RWPE2 (cell line): ENCODE data around the gene KCNG1.

Experiments used
- ATAC-seq: fragments of 200-7000 bp; cut with Tn5 transposase; 3 replicates; pipeline ENCODE4 v1.9.1; 2021; ENCODE audit warnings: low read depth
- DNase-seq: peaks from one replicate; pipeline ENCODE4 v3.0.0-alpha.2; 2020; ENCODE audit warnings: low spot score
- H3K27ac ChIP-seq: fragments of 450-650 bp; 2 replicates; pipeline ENCODE4 v1.5.1; 2017; ENCODE audit warnings: mild to moderate bottlenecking; ENCODE audit not compliant: poor library complexity, severe bottlenecking
- H3K27me3 ChIP-seq: fragments of 250-450 bp; sonication (Bioruptor Pico); 2 replicates; pipeline ENCODE4 v1.5.1; 2021; ENCODE audit warnings: mild to moderate bottlenecking, moderate library complexity; ENCODE audit not compliant: insufficient read depth, poor library complexity, severe bottlenecking
- H3K36me3 ChIP-seq: fragments of 250-450 bp; sonication (Bioruptor Pico); 2 replicates; pipeline ENCODE4 v1.5.1; 2020; ENCODE audit warnings: low read depth, mild to moderate bottlenecking, moderate library complexity
- H3K4me1 ChIP-seq: fragments of 250-450 bp; sonication (Bioruptor Pico); 2 replicates; pipeline ENCODE4 v1.5.1; 2021; ENCODE audit warnings: mild to moderate bottlenecking, moderate library complexity; ENCODE audit not compliant: insufficient read depth, poor library complexity, severe bottlenecking
- H3K4me3 ChIP-seq: fragments of 250-450 bp; sonication (Bioruptor Pico); 2 replicates; pipeline ENCODE4 v1.5.1; 2021; ENCODE audit warnings: mild to moderate bottlenecking, moderate library complexity; ENCODE audit not compliant: severe bottlenecking
- H3K9me3 ChIP-seq: fragments of 250-450 bp; sonication (Bioruptor Pico); 2 replicates; pipeline ENCODE4 v1.5.1; 2021; ENCODE audit warnings: mild to moderate bottlenecking, moderate library complexity; ENCODE audit not compliant: severe bottlenecking
- CTCF ChIP-seq: fragments of 450-650 bp; IDR thresholded peaks from one replicate; pipeline ENCODE4 v1.5.1; 2017; ENCODE audit warnings: mild to moderate bottlenecking, moderate library complexity; ENCODE audit not compliant: poor library complexity, severe bottlenecking

The KCNG1 gene

GRCh38 chr20:51026269-51026668, 3.4 kb upstream of the KCNG1 start:
- Histone ChIP-seq H3K27me3 (no peaks in the 10 kb centered on the region), H3K9me3 (no peaks in the 10 kb centered on the region), H3K36me3 (no peaks in the 10 kb centered on the region), H3K27ac (no peak overlapping the region), H3K4me1 (peaks cover 9% of the 10 kb centered on the region), H3K4me3 (no peak overlapping the region)
- no peak for DNase-seq
- ATAC-seq, result no peak
- TF ChIP-seq CTCF, result no peak

GRCh38 chr20:51024761-51025160, 1.9 kb upstream of the KCNG1 start:
- no peak for TF ChIP-seq CTCF
- DNase-seq (no peak), ATAC-seq (no peak)
- Histone ChIP-seq H3K36me3 (peaks cover 8% of the 10 kb centered on the region; the same call in 1 of the 2 replicates), H3K9me3 (no peaks in the 10 kb centered on the region), H3K4me3 (no peak overlapping the region), H3K4me1 (peaks cover 24% of the 10 kb centered on the region), H3K27ac (no peak overlapping the region), H3K27me3 (no peaks in the 10 kb centered on the region)

DNA sequence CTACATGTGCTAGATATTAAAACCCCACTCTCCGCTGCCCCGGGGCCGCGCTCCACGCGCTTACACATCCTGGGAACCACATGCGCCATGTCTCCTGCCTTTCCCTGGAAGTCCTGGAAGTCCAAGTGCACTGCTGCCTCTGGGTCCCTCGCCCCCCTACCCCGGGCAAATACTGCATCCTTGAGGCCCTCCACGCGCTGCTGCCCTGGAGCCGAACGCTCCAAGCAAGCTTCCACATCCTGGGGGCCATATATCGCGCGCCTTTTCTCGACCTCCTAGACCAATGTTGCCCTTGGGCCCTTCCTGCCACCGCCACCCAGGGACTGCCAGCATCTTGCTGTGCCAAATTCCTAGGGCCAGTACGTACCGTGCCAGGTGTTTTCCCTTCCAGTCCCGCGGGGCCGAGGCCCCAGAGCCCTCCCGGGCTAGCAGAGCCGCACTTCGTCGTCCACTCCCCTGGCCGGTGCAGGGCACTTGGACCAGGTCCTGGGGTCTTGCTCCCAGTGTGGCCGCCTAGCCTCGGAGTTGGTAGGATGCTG, 779 bp upstream of the KCNG1 start:
- H3K36me3 ChIP-seq, result peaks cover 18% of the 10 kb centered on the region
- H3K27ac ChIP-seq, result no peak overlapping the region
- no peak for DNase-seq
- no peak for ATAC-seq
- no peaks in the 10 kb centered on the region for H3K27me3 ChIP-seq
- no peak for TF ChIP-seq CTCF
- H3K9me3 ChIP-seq, result no peaks in the 10 kb centered on the region
- H3K4me3 ChIP-seq, result peak overlapping the region; percentile 59
- peaks cover 24% of the 10 kb centered on the region for H3K4me1 ChIP-seq

GRCh38 chr20:51022227-51022802, 592 bp downstream of the KCNG1 start:
- ATAC-seq (no peak; the same call in 2 of the 3 replicates), DNase-seq (peak; percentile 86)
- H3K27me3 ChIP-seq, result no peaks in the 10 kb centered on the region
- H3K4me1 ChIP-seq, result peaks cover 24% of the 10 kb centered on the region
- TF ChIP-seq CTCF, result no peak
- no peak overlapping the region for H3K27ac ChIP-seq
- peak overlapping the region; percentile 59 for H3K4me3 ChIP-seq
- H3K36me3 ChIP-seq, result peaks cover 20% of the 10 kb centered on the region
- no peaks in the 10 kb centered on the region for H3K9me3 ChIP-seq
